HG03571 (cell line): ENCODE measurements around the gene DCLRE1A.
A peak's percentile ranks its signal among the peaks of the same experiment; 100 is the strongest.

Source experiments
- ATAC-seq: cut with Tn5 transposase; IDR thresholded peaks from one replicate; pipeline ENCODE4 v1.9.1; 2021; ENCODE audit not compliant: unreplicated experiment

DCLRE1A gene

DNA sequence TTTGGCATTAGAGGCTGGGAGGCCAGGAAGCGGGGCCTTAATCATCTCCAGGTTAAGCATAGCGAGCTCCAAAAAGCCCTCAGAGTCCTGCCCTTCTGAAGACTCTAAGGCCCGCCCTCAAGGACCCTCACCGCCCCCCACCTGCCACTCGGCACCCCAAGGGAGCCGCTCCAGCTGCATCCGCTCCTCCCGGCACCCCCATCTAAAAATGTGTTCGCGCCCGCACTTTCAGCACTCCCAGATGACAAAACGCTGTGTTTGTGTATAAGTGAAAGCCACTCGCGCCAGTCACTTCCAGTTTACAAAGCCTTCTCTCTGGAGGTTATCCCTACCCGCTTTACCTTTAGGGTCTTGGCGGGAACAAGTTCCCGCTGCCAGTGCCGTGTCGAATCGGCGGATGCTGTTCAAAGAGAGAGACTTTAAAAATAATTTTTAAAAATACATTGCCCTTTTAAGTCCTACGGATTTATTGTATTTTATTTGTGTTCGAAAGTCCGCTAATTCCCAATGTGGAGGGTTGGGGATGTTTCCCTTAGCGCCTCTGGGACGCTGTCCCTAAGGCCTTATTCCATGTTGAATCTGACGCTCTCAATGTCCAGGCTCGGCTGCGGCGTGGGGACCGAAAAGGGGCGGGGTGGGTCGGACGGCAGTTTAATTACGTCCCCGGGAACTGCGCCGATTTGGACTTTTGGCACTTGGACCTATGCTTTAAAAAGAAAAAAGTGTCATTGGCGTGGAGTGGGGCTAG, at the start of gene DCLRE1A, which contains the start of gene NHLRC2:
TSS of gene DCLRE1A (minus strand) at position 70 of the 748 bp plus-strand sequence. CDS start 900 bp downstream, outside the sequence.
TSS of gene NHLRC2 (plus strand) at position 649 of the 748 bp plus-strand sequence. CDS start 212 bp downstream, outside the sequence.
- peak; percentile 32 for ATAC-seq

DNA sequence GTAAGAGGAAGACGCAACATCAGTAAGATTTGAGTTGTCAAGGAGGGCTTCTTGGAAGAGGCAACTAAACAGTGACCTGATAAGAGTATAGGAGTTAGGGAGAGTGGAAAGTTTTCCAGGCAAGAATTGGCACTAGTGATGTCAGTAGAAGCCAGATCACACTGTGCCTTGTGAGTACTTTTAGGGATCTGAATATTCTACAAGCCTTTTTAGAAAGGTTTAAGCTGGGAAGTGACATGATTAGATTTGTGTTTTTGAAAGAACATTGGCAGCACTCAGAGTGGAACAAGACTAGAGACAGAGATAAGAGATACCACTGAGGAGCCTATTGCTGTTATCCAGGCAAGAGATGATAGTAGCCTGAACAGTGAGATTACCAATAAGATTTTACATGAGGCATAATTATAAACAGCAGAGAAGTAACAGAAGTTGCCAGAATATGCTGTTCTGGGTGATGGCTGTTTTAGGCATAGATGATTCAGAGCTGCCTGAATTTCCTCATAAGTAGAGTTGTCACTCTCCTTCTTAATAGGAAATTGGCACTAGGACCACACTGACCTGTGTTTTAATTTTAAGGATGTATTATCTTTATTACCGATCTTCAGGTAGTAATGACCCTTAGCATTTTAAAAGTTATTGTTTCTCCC, 46.2 kb upstream of the DCLRE1A start:
- no peak for ATAC-seq

DNA sequence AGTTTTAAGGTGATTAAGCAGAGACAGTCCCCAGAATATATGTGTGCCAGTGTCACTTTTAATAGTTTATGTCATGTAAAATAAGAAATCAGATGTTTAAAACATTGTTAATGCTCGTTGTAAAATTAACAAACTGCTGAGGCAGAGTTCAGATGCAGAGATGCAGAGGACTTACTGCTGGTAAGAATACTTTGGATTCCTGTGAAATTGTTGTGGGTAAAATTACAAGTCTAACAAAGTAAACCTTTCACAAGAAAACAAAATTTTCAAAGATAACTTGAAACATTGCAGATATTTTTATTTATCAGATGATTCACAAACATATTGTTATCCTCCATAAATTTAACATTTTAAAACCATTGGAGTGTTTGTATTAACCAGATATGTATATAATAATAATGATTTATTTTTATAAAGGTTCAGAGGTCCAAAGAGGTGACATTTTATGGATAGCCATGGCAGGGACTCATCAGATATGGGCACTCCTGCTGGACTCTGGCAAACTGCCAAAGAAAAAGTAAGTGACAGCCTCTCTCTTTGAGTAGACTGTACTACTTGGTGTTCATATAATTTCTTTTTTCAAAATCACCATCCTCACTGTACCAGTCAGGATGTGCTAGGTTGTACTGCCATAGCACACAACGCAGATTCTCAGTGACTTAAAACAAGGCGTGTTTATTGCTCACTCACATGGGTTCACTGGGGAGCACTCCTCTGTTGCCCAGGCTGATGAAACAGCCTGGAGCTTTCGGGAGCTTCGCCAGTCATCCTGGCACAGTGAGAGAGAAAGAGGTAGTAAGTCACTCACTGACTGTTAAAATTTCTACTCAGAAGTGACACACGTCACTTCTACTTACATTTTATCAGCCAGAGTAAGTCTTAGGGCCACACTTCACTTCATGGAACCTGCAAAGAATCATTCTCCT, 44.1 kb upstream of the DCLRE1A start:
- no peak for ATAC-seq

DNA sequence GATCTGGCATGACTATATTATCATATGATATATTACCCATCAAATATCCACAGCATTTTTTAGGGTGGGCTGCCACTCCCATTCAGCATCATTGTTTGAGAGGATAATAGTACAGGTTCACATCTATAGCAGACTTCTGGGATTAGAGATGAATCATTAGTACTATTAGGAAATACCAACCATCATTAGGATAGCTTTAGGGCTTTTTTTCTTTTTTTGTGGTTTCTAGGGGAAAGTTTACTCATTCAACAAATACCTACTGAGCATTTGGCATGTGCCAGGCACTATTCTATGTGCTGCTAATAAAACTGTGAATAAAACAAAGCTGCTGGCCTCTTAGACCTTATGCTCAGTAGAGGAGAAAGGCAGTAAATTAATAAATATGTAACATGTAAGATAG, 41.1 kb upstream of the DCLRE1A start:
- no peak for ATAC-seq

DNA sequence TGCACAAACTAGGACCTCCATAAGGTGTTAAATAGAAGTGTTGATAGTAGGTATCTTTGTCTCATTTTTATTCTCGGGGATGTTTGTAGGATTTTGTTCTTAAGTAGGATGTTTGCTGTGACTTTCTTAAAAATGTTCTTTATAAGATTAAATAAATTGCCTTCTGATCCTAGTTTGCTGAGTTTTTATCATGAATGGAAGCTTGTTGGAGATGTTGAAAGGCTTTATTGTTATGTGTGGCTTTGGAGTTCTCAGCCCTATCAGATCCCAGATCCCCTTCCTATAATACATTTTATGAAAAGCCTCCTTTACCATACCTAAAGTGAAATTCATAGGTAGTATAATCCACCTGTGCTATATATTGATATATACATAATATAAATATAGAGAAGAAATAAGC, 40.7 kb upstream of the DCLRE1A start:
- no peak for ATAC-seq

DNA sequence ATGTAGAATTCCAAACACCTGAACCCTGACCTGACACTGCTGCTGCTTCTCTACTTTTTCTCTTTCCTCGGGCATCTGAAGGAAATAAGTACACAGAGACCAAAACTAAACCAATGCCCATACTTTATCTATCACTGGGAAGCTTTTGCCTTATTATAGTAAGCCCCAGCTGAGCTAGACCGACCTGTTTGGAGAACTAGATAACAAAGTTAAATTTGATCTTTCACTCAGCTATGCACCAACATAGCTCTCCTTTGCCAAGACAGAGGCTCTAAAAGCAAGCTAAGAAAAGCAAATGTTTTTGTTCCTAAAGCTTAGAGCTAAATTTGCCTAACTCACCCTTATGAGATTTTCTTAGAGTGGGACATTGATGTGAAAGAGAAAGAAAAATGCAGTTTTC, 39.7 kb upstream of the DCLRE1A start:
- no peak for ATAC-seq

DNA sequence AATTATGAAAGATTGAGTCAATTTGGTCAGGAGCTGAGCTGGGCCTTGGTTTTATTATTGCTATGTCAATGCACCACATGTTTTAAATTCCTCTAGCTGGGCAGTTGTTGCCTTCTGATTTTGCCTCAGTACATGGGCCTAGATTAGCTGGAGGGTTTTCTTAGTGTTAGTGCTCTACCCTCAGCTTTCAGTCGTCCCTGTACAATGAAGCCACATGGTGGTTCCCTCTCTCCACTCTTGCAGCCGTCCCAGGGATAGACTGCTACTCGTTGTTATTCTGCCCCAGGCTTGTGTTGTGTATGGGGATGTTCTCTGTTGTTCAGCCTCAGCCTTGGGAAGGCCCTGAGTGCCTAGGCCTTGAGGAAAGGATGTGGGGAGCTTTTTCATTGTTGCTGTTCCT, 37.6 kb upstream of the DCLRE1A start:
- no peak for ATAC-seq

DNA sequence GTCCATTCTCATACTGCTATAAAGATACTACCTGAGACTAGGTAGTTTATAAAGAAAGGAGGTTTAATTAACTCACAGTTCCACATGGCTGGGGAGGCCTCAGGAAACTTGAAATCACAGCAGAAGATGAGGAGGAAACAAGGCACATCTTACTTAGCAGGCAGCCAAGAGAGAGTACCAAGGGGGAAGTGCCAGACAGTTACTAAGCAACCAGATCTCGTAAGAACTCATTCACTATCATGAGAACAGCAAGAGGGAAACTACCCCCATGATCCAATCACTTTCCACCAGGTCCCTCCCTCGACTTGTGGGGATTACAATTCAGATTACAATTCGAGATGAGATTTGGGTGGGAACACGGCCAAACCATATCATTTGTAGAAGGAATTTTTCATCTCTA, 36.9 kb upstream of the DCLRE1A start:
- no peak for ATAC-seq

DNA sequence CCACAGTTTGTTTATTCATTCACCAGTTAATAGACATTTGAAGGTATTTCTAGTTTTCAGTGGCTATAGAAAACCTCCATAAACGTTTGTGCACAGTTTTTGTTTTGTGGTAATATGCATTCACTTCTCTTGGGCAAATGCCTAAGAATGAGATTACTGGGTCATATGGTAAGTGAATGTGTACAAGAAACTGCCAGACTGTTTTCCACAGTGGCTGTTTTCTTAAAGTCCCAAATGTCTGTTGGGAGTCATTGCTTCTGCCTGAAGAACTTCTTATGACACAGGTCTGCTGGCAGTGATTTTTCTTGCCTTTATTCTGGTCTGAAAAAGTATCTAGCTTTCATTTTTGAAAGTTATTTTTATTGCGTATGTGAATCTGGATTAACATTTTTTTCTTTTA, 36.0 kb upstream of the DCLRE1A start:
- no peak for ATAC-seq

DNA sequence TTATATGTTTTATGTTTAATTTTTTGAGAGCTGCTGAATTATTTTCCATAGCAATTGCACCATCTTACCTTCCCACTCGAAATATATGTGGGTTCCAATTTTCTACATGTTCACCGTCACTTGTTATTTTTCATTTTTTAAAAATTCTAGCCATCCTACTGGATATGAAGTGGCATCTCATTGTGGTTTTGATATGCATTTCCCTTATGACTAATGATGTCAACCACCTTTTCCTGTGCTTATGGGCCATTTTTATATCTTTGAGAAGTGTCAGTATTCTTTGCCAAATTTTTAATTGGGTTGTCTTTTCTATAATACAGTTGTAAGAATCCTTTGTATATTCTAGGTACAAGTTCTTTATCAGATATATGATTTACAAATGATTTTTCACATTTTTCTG, 28.4 kb upstream of the DCLRE1A start:
- ATAC-seq, result no peak

DNA sequence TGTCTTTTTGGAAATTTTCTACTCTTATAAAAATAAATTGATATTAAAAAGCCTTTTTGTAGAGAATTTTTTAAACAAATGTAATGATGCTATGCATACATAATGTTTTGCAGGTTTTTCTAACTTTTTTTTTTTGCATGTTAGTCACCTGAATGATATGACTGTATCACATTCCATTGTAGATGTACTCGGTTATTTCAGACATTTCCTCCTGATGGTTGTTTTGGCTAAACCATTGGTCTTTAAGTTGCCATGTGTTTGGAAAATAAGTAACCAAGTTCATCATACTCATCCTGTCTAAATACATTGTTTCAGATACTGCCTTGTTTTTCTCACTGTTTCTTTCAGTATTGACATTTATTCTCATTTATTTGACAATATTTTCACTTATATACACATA, 26.4 kb upstream of the DCLRE1A start:
- no peak for ATAC-seq

DNA sequence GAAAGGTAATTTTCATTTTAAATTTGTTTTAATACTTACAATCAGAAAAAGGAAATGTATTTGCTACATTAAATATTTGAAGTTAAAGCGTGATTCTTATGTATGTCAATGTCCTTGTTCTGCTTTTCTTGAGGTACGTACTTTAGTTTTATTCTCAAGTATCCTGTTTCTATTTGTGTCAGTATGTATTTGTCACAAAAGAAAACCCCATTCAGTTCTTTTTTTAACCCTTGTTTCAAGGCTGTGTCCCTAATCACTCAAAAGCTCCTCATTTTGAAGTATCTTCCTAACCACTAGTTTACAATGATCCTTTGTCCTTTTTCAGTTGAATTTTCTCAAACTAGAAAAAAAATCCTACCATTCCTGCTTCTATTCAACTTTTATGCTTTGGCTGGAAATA, 25.8 kb upstream of the DCLRE1A start:
- ATAC-seq, result peak; percentile 71

DNA sequence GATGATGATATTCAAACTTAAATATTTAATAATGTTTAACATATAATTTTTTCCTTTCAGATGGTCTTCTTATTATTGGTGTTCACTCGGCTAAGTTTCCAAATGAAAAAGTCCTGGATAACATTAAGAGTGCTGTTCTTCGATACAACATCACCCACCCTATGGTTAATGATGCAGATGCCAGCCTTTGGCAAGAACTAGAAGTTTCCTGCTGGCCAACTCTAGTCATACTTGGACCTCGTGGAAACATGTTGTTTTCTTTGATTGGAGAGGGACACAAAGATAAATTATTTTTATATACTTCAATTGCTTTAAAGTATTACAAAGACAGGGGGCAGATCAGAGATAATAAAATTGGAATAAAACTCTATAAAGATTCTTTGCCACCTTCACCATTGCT, 22.6 kb upstream of the DCLRE1A start:
- no peak for ATAC-seq

DNA sequence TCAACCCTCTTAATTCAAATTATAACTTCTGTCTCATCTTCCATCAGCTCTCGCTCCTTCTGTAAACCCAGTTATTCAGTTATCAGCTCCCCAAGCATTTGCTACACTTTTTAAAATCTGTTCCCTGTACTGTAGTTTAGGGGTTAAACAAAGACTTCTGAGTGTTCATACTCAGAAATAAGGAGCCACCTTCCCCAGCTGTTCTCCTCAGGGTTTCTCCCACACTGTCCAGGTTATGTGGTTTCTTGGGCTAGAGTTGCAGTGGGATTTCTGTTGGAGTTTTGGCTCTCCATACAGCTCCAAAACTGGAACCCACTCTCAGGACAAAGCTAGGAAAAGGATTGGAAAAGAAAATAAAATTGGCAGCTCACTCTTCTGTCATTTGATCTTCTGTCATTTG, 21.3 kb upstream of the DCLRE1A start:
- ATAC-seq, result no peak

DNA sequence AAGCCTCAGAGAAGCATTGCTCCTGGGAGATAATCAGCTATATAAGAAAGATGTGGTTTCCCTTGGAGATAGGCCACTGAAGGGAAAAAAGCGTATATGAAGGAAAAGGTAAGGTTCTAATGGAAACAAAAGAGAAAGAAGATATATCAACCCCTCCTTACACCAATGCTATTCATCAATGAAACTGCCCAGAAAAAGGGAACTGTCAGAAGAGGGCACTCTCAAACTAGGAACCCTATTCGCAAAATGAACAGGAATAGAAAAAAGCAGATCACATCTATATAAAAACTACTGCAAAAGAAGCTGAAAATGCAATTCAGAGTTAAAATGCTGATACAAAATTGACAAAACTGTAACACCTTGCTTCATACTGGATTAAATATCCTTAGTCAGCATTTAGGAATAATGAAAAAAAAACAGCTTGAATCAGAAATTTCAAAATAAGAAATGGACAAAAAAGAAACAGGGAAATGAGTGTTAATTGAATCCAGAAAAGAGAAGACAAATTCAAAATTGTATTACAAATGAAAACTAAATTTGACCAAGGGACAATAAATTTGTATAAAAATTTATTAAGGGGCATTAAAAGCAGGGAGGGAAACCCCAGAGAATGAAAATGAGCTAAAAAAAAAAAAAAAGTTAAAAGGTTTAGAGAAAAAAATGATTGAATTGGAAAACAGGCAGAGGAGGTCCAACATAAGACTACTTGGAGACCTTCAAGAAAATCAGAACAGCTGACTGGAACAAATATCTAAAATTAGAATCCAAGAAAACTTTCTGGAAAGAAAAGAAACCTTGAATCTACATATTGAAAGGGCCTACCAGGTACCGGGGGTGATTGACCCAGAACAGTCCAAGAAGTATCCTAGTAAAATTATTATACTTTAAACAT, 18.5 kb upstream of the DCLRE1A start:
- ATAC-seq, result no peak

DNA sequence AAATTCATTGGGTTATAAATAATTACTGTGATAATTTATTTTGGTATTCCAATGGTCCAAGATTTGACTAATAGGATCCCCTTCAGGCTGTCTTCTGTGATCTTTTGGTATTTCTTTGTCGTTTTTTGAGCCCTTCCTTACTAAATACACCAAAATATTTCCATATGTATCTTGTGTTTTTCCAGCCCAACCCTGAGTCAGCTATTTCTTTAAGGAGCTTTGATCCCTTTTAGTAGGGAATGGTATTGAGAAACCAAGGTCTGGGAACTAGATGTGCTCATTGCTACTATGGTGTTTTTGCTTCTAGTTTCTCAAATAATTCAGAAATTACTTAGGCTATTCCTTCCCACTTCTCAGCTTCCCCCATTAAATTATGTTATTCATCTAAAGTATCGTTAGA, 15.9 kb upstream of the DCLRE1A start:
- no peak for ATAC-seq

DNA sequence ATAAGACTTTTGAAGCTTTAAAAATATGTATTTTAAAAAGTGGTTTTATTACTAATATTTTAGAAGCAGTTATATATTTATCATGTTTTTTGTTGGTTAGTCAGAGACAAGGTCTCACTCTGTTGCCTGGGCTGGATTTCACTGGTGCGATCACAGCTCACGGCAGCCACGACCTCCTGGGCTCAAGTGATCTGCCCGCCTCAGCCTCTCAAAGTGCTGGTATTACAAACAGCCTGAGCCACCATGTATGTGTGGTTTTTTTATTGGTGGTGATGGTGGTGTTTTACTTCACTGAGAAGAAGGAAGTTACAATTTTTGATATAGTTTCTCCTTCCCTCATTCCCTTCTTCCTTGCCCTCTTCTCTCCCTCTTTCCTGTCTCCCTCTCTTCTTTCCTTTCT, 14.0 kb upstream of the DCLRE1A start:
- no peak for ATAC-seq

DNA sequence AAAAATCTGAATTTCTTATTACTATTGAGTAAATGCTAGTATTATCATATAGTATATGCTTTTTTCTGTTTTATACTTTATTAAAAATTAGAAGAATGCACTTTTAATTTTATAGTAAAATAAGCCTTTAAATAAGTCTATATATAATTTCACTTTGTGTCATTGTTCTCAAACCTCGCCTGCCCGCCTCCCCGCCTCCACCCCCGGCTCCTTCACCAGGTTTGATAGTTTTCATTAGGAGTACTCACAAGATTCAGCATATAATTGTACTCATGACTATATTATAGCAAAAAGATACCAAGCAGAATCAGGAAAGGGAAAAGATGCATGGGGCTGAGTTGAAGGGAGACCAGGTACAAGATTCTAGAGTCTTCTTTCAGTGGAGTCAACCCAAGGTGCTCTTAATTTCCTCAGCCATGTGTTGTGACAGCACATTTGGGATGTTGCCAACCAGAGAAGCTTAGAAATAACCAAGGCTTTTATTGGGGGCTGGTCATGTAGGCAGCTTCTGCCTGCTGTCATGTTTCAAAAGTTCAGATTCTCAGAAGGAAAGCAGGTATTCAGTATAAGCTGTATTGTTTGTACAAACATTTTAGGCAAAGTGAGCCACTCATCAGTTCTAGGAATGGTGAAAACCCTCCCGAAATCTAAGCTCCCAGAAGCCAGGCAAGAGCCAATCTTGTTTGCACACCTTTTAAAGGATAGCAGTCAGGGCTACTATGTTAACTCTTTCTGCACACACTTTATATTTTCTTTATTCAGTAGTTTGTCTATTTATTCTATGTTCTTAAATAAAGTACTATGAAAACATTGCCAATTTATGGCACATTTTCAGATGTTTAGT, 12.9 kb upstream of the DCLRE1A start:
- ATAC-seq, result no peak

DNA sequence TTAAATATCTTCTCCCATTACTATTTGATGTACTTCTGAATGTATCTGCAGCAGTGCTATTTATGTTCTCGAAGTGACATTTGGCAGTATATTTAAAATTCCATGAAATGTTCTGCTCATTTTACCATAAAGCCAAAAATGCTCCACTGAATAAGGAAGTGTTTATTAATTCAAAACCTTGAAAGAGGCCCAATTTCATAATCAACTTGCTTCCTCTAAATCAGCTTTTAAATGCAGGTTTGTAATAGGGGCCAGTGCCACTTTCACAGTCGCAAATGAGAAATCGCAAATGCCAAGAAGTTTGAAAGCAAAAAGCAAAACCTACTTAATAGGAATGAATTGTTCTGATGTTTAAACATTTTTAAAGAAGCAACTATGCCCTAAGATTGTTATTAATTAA, 12.0 kb upstream of the DCLRE1A start:
- no peak for ATAC-seq

DNA sequence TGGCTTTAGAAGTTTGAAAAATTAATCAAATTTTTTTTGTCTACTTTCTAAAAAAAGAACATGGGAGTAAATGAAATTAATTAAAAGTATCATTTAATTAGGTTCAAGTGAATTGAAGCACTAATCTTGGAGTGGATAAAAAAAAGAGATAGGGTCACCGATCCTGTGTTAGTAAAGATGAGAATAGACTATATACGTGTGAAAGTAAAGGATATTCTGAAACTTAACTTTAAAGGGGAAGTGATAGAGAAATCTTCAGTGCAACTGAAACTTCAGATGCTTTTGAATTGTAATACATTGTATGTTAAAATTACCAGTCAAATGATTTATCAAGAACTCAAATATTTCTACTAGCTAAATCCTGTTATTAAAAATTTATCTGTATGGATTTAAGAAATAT, 5.4 kb upstream of the DCLRE1A start:
- peak; percentile 42 for ATAC-seq
